OCI-LY7 (cell line): Measurements from ENCODE around the gene PRX. TPM values are rescaled to one million over a fixed set of nuclear protein-coding genes. Genes with fewer than 3 reads are reported as not detected.

Experiments
- BruUV-seq: library from RNA; stranded (reverse); fragments of 400-500 nt; replicated peaks from 2 replicates; lab custom pipeline; 2021; lab: Mats Ljungman, UMichigan
- CTCF ChIA-PET: fragments of 300-600 bp; sonication (Branson Sonifier 250); formaldehyde crosslinking; loops from one replicate; lab custom pipeline; 2022; ENCODE audit warnings: antibody characterized with exemption; ENCODE audit not compliant: unreplicated experiment; lab: Charles Lee
- POLR2A ChIA-PET: fragments of 300-600 bp; sonication (Branson Sonifier 250); formaldehyde crosslinking; loops from one replicate; lab custom pipeline; 2022; ENCODE audit warnings: antibody characterized with exemption; lab: Charles Lee
- DNase-seq: peaks from one replicate; pipeline ENCODE4 v3.0.0-alpha.2; 2015; ENCODE audit warnings: low spot score
- H2AFZ ChIP-seq: fragments of 200-600 bp; sonication (generic), shearing (Covaris generic); 2 replicates; pipeline ENCODE4 v1.6.1; 2014; ENCODE audit warnings: mild to moderate bottlenecking, antibody characterized with exemption, low read length, moderate library complexity
- H3K27ac ChIP-seq: fragments of 200-600 bp; sonication (generic); 2 replicates; pipeline ENCODE4 v1.5.1; 2014; ENCODE audit warnings: mixed run types, low read depth, mild to moderate bottlenecking, moderate library complexity, low read length, inconsistent platforms; ENCODE audit not compliant: poor library complexity, severe bottlenecking
- H3K36me3 ChIP-seq: fragments of 200-600 bp; sonication (generic); 2 replicates; pipeline ENCODE4 v1.6.1; 2014; ENCODE audit warnings: mild to moderate bottlenecking, antibody characterized with exemption, low read length, moderate library complexity, mixed read lengths; ENCODE audit not compliant: insufficient read depth
- H3K4me1 ChIP-seq: fragments of 200-600 bp; sonication (generic); 2 replicates; pipeline ENCODE4 v1.5.1; 2014; ENCODE audit warnings: mild to moderate bottlenecking, low read length; ENCODE audit not compliant: insufficient read depth, poor library complexity, severe bottlenecking
- H3K4me2 ChIP-seq: fragments of 200-600 bp; sonication (generic); 2 replicates; pipeline ENCODE4 v1.6.1; 2014; ENCODE audit warnings: mild to moderate bottlenecking, low read length
- H3K4me3 ChIP-seq: fragments of 200-600 bp; sonication (generic); 2 replicates; pipeline ENCODE4 v1.5.1; 2014; ENCODE audit warnings: mild to moderate bottlenecking, low read depth, low read length; ENCODE audit not compliant: poor library complexity, severe bottlenecking
- H3K79me2 ChIP-seq: fragments of 200-600 bp; sonication (generic); 2 replicates; pipeline ENCODE4 v1.6.1; 2016; ENCODE audit warnings: low read depth, mild to moderate bottlenecking, low read length, moderate library complexity, mixed read lengths; ENCODE audit not compliant: insufficient read depth
- H3K9me2 ChIP-seq: fragments of 200-600 bp; sonication (generic); 2 replicates; pipeline ENCODE4 v1.6.1; 2016; ENCODE audit warnings: mild to moderate bottlenecking, low read length, mixed read lengths; ENCODE audit not compliant: insufficient read depth
- H3K9me3 ChIP-seq: fragments of 200-600 bp; sonication (generic); 2 replicates; pipeline ENCODE4 v1.6.1; 2014; ENCODE audit warnings: mild to moderate bottlenecking, mixed run types, low read length, mixed read lengths
- H4K20me1 ChIP-seq: fragments of 200-600 bp; sonication (generic); 2 replicates; pipeline ENCODE4 v1.6.1; 2014; ENCODE audit warnings: mild to moderate bottlenecking, antibody characterized with exemption, low read length, moderate library complexity, mixed read lengths; ENCODE audit not compliant: insufficient read depth
- CTCF ChIP-seq: fragments of 200-600 bp; sonication (generic); conservative IDR thresholded peaks from 2 replicates; pipeline ENCODE4 v1.5.1; 2014; ENCODE audit warnings: mild to moderate bottlenecking, antibody characterized with exemption, low read length, moderate library complexity, mixed read lengths
- EZH2phosphoT487 ChIP-seq: fragments of 200-600 bp; sonication (generic); IDR thresholded peaks from 2 replicates; pipeline ENCODE4 v1.6.1; 2018; ENCODE audit warnings: low read depth, borderline replicate concordance, mild to moderate bottlenecking, mixed run types, antibody characterized with exemption, low read length, moderate library complexity, mixed read lengths
- intact Hi-C: fragments of 100-400 bp; cut with micrococcal nuclease; formaldehyde crosslinking; loops from one replicate; pipeline ENCODE4 v1.10.0; 2022; ENCODE audit not compliant: unreplicated experiment
- total RNA-seq, 2 experiments: library from RNA; depleted of rRNA in 1 of 2; stranded (reverse); fragments of >200 nt in 1 of 2; shearing (Covaris generic) in 1 of 2; gene quantifications; 2 replicates each; pipeline ENCODE4 v1.2.3, GENCODE V29; 2014 to 2022

The PRX gene
- total RNA-seq, 2 experiments from 2014 or later: 2.2 to 4.9 TPM

GRCh38 chr19:40423938-40424337 is 10.8 kb upstream of the PRX start:
- no peak for DNase-seq
- intact Hi-C loops: loop anchor here (10.0 kb wide), 1 partner anchor 139 kb away; the partner anchor contains the start of gene AKT2

GRCh38 chr19:40422748-40423566 is 9.8 kb upstream of the PRX start:
- no peak overlapping the region for H3K27ac ChIP-seq
- intact Hi-C loops: loop anchor here (10.0 kb wide), 1 partner anchor 138 kb away; the partner anchor contains the start of gene AKT2
- H2AFZ ChIP-seq: no peak overlapping the region
- no peaks in the 10 kb centered on the region for H4K20me1 ChIP-seq
- TF ChIP-seq EZH2phosphoT487 (no peak), CTCF (no peak)
- no peak for DNase-seq
- ChIA-PET POLR2A (interaction anchor here (2.2 kb wide), 1 partner anchor 20 kb away, joined by 8 read pairs; no protein-coding TSS in a partner anchor), CTCF (interaction anchor here (0.5 kb wide), 1 partner anchor 9 kb away, joined by 3 read pairs; no protein-coding TSS in a partner anchor)
- H3K4me1 ChIP-seq: peaks cover 20% of the 10 kb centered on the region
- H3K4me2 ChIP-seq: no peak overlapping the region
- BruUV-seq: no TSS peak
- no peaks in the 10 kb centered on the region for H3K9me2 ChIP-seq
- H3K79me2 ChIP-seq: peaks cover 11% of the 10 kb centered on the region; the same call in 1 of the 2 replicates
- H3K9me3 ChIP-seq: no peaks in the 10 kb centered on the region
- peaks cover 10% of the 10 kb centered on the region; the same call in 1 of the 2 replicates for H3K36me3 ChIP-seq
- H3K4me3 ChIP-seq: no peak overlapping the region

More at GRCh38 chr19:40423938-40424337, 10.8 kb upstream of the PRX start:
- H3K9me2 ChIP-seq: no peaks in the 10 kb centered on the region
- H3K4me2 ChIP-seq: no peak overlapping the region
- H2AFZ ChIP-seq: no peak overlapping the region
- CTCF ChIA-PET: interaction anchor here (1.8 kb wide), 1 partner anchor 13 kb away, joined by 5 read pairs; no protein-coding TSS in a partner anchor
- H3K79me2 ChIP-seq: peaks cover 11% of the 10 kb centered on the region; the same call in 1 of the 2 replicates
- H3K27ac ChIP-seq: no peak overlapping the region
- TF ChIP-seq EZH2phosphoT487 (no peak), CTCF (no peak)
- no TSS peak for BruUV-seq
- H3K36me3 ChIP-seq: peaks cover 10% of the 10 kb centered on the region; the same call in 1 of the 2 replicates
- no peak overlapping the region for H3K4me3 ChIP-seq
- H3K9me3 ChIP-seq: no peaks in the 10 kb centered on the region
- peaks cover 20% of the 10 kb centered on the region for H3K4me1 ChIP-seq
- no peaks in the 10 kb centered on the region for H4K20me1 ChIP-seq
- POLR2A ChIA-PET: interaction anchor here (1.1 to 2.2 kb wide), 2 partner anchors 12 to 19 kb away, joined by 7 to 8 read pairs; no protein-coding TSS in a partner anchor
